ENCODE data around the gene PCDHGB3. TPM values are rescaled to one million over a fixed set of nuclear protein-coding genes. Genes with fewer than 3 reads are reported as not detected.

PCDHGB3 gene
- total RNA-seq, 1 experiment from 2014 or later, result 1.6 TPM

DNA sequence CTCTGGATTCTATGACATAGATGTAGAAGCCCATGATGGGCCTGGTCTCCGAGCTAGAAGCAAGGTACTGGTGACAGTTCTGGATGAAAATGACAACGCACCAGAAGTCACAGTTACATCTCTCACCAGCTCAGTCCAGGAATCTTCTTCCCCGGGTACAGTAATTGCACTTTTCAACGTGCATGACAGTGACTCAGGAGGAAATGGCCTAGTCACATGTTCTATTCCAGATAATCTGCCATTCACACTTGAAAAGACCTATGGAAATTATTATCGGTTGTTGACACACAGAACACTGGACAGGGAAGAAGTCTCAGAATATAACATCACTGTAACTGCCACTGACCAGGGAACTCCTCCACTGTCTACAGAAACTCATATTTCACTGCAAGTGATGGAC lies 13.9 kb upstream of the PCDHGB3 start:
- H3K27me3 Mint-ChIP-seq (ENCODE audit: low read depth), result peaks cover 3% of the 10 kb centered on the region
- DNase-seq, result no peak
- Histone ChIP-seq H2AK5ac (ENCODE audit: insufficient read length, low read length) (no peak overlapping the region), H2BK12ac (ENCODE audit: insufficient read length, low read depth, low read length) (no peak overlapping the region), H3K79me1 (ENCODE audit: insufficient read depth, low read depth, low read length, poor library complexity, severe bottlenecking) (no peaks in the 10 kb centered on the region), H3K4me2 (ENCODE audit: insufficient read depth, insufficient read length, low read length) (no peak overlapping the region), H3K23ac (ENCODE audit: insufficient read length, low read depth, low read length) (no peak overlapping the region), H3K4me1 (ENCODE audit: insufficient read depth, low read length) (no peaks in the 10 kb centered on the region), H3K9ac (ENCODE audit: extremely low read depth, insufficient read length, low read length) (no peak overlapping the region), H3K23me2 (ENCODE audit: insufficient read length, low read depth, low read length, poor library complexity, severe bottlenecking) (no peaks in the 10 kb centered on the region), H3K27me3 (ENCODE audit: insufficient read depth, low read length) (no peaks in the 10 kb centered on the region), H2BK5ac (ENCODE audit: insufficient read length, low read length) (no peak overlapping the region), H3K9me3 (ENCODE audit: control insufficient read depth, low read depth, low read length) (peaks cover 29% of the 10 kb centered on the region), H4K91ac (ENCODE audit: insufficient read length, low read depth, low read length) (no peak overlapping the region), H3K18ac (ENCODE audit: insufficient read length, low read depth, low read length) (no peak overlapping the region), H4K8ac (replicated peaks; ENCODE audit: insufficient read length, low read depth, low read length) (no peak overlapping the region), H3K56ac (ENCODE audit: insufficient read length, low read depth, low read length) (no peak overlapping the region), H3K27ac (ENCODE audit: insufficient read length, low read depth, low read length) (no peak overlapping the region), H2BK20ac (ENCODE audit: low read depth, low read length, poor library complexity, severe bottlenecking) (no peak overlapping the region), H3K79me2 (ENCODE audit: insufficient read depth, low read length) (no peaks in the 10 kb centered on the region), H4K20me1 (ENCODE audit: control insufficient read depth, insufficient read depth, insufficient read length) (no peaks in the 10 kb centered on the region), H2AFZ (ENCODE audit: low read length) (no peak overlapping the region), H4K5ac (ENCODE audit: insufficient read length, low read depth, low read length) (no peak overlapping the region), H3T11ph (ENCODE audit: low read length) (no peak overlapping the region), H2BK15ac (ENCODE audit: low read depth, low read length) (no peak overlapping the region), H3K4ac (ENCODE audit: low read depth, low read length) (no peak overlapping the region), H3K14ac (ENCODE audit: insufficient read depth, low read length) (no peak overlapping the region), H2BK120ac (ENCODE audit: low read depth, low read length, poor library complexity, severe bottlenecking) (no peak overlapping the region)
- WGBS (ENCODE audit: extremely low coverage, insufficient read length, low lambda C conversion rate), result no CpG with 5 or more reads among the region's 5 CpGs
- peaks cover 60 to 63% of the 10 kb centered on the region in 2 experiments for H3K9me3 Mint-ChIP-seq
- peak overlapping the region in 1 of 2 experiments; percentile 8; a peak in 1 of 5 replicates for H3K4me3 Mint-ChIP-seq
- TF ChIP-seq, protein P1, sequence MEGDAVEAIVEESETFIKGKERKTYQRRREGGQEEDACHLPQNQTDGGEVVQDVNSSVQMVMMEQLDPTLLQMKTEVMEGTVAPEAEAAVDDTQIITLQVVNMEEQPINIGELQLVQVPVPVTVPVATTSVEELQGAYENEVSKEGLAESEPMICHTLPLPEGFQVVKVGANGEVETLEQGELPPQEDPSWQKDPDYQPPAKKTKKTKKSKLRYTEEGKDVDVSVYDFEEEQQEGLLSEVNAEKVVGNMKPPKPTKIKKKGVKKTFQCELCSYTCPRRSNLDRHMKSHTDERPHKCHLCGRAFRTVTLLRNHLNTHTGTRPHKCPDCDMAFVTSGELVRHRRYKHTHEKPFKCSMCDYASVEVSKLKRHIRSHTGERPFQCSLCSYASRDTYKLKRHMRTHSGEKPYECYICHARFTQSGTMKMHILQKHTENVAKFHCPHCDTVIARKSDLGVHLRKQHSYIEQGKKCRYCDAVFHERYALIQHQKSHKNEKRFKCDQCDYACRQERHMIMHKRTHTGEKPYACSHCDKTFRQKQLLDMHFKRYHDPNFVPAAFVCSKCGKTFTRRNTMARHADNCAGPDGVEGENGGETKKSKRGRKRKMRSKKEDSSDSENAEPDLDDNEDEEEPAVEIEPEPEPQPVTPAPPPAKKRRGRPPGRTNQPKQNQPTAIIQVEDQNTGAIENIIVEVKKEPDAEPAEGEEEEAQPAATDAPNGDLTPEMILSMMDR (conservative IDR thresholded peaks at IDR 0.05), result no peak
- H3K36me3 Mint-ChIP-seq (ENCODE audit: insufficient read depth in 1 of 3, low read depth in 3 of 3), result peaks cover 25 to 68% (median 50%) of the 10 kb centered on the region in 3 experiments
- H3K4me1 Mint-ChIP-seq, result peaks cover 2 to 3% of the 10 kb centered on the region in 2 experiments; a peak in 2 of 4 replicates
- H3K27ac Mint-ChIP-seq, result no peak overlapping the region

Data from H9 (cell line).